ENCODE results near the gene ZNF345.

Gene ZNF345

GRCh38 chr19:36821758-36822157 lies 28.9 kb upstream of the ZNF345 start:
- H3K9ac ChIP-seq: no peak overlapping the region
- H3K79me2 ChIP-seq: no peaks in the 10 kb centered on the region
- no peak overlapping the region for H3K4me3 ChIP-seq (ENCODE audit: low read depth, low read length)
- peaks cover 24% of the 10 kb centered on the region for H3K9me3 ChIP-seq (ENCODE audit: control insufficient read depth, low read length)
- peaks cover 51% of the 10 kb centered on the region for H3K36me3 ChIP-seq (ENCODE audit: control insufficient read depth, insufficient read depth, low read length)
- H3K27me3 ChIP-seq (ENCODE audit: control insufficient read depth, insufficient read depth, low read length): no peaks in the 10 kb centered on the region
- H3K27ac ChIP-seq: no peak overlapping the region
- H2AFZ ChIP-seq: no peak overlapping the region
- H3K4me1 ChIP-seq: no peaks in the 10 kb centered on the region
- H3K4me2 ChIP-seq (ENCODE audit: low read length): no peak overlapping the region
- TF ChIP-seq CTCF (IDR thresholded peaks at IDR 0.05): no peak

GRCh38 chr19:36833430-36833829 lies 17.2 kb upstream of the ZNF345 start:
- H3K27ac ChIP-seq: no peak overlapping the region
- peaks cover 5% of the 10 kb centered on the region for H3K79me2 ChIP-seq
- H3K27me3 ChIP-seq (ENCODE audit: control insufficient read depth, insufficient read depth, low read length): no peaks in the 10 kb centered on the region
- H3K4me3 ChIP-seq (ENCODE audit: low read depth, low read length): no peak overlapping the region
- H3K9ac ChIP-seq: no peak overlapping the region
- TF ChIP-seq CTCF (IDR thresholded peaks at IDR 0.05): no peak
- H3K4me2 ChIP-seq (ENCODE audit: low read length): no peak overlapping the region
- H3K4me1 ChIP-seq: no peaks in the 10 kb centered on the region
- H3K36me3 ChIP-seq (ENCODE audit: control insufficient read depth, insufficient read depth, low read length): peaks cover 20% of the 10 kb centered on the region
- no peaks in the 10 kb centered on the region for H3K9me3 ChIP-seq (ENCODE audit: control insufficient read depth, low read length)
- no peak overlapping the region for H2AFZ ChIP-seq

- Histone ChIP-seq H3K9ac (peak overlapping the region; percentile 64), H3K36me3 (ENCODE audit: control insufficient read depth, insufficient read depth, low read length) (peaks cover 2% of the 10 kb centered on the region), H3K9me3 (ENCODE audit: control insufficient read depth, low read length) (no peaks in the 10 kb centered on the region), H3K4me3 (ENCODE audit: low read depth, low read length) (peak overlapping the region; percentile 94), H3K27me3 (ENCODE audit: control insufficient read depth, insufficient read depth, low read length) (no peaks in the 10 kb centered on the region), H3K79me2 (peaks cover 12% of the 10 kb centered on the region), H2AFZ (peak overlapping the region; percentile 81), H3K4me1 (peaks cover 5% of the 10 kb centered on the region), H3K4me2 (ENCODE audit: low read length) (peak overlapping the region; percentile 78), H3K27ac (peak overlapping the region; percentile 83)
- TF ChIP-seq CTCF (IDR thresholded peaks at IDR 0.05): no peak
Measured at GRCh38 chr19:36837176-36837905, 13.3 kb upstream of the ZNF345 start.

- Histone ChIP-seq H3K4me1 (peaks cover 5% of the 10 kb centered on the region), H3K4me2 (ENCODE audit: low read length) (peak within 1 kb of the TSS; percentile 78), H2AFZ (peak within 1 kb of the TSS; percentile 81), H3K9ac (peak within 1 kb of the TSS; percentile 64), H3K27me3 (ENCODE audit: control insufficient read depth, insufficient read depth, low read length) (no peaks in the 10 kb centered on the region), H3K36me3 (ENCODE audit: control insufficient read depth, insufficient read depth, low read length) (no peaks in the 10 kb centered on the region), H3K4me3 (ENCODE audit: low read depth, low read length) (peak within 1 kb of the TSS; percentile 94), H3K79me2 (peaks cover 12% of the 10 kb centered on the region), H3K27ac (peak within 1 kb of the TSS; percentile 83), H3K9me3 (ENCODE audit: control insufficient read depth, low read length) (no peaks in the 10 kb centered on the region)
- no peak for TF ChIP-seq CTCF (IDR thresholded peaks at IDR 0.05)
Measured at GRCh38 chr19:36837906-36838783, 12.5 kb upstream of the ZNF345 start, which contains the start of gene ZNF790. Gene ZNF790, minus strand, starts transcription at chr19:36838387. Its CDS starts 12,768 bp downstream, at chr19:36825619.
